GM11168 (cell line): ENCODE results near the gene SLC36A3.
"Not testable (repeated sequence)": the region's sequence is repeated elsewhere in the genome, so short reads cannot be mapped to it uniquely, and the experiment has no call there.

Experiments used
- in situ Hi-C: fragments of 300-500 bp; cut with MboI; formaldehyde crosslinking; loops from one replicate; pipeline ENCODE4 v1.12.0; 2022; ENCODE audit warnings: low sequenced_read_pairs; ENCODE audit not compliant: unreplicated experiment

SLC36A3 gene

DNA sequence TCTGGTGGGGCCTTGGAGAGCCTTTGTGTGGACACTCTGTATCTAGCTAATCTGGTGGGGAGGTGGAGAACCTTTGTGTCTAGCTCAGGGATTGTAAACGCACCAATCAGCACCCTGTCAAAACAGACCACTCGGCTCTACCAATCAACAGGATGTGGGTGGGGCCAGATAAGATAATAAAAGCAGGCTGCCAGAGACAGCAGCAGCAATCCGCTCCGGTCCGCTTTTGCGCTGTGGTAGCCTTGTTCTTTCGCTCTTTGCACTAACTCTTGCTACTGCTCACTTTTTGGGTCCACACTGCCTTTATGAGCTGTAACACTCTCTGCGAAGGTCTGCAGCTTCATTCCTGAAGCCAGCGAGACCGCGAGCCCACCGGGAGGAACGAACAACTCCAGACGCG lies 6.3 kb upstream of the SLC36A3 start:
- in situ Hi-C loops, result not testable (repeated sequence)

GRCh38 chr5:151309266-151309665 lies 5.7 kb upstream of the SLC36A3 start:
- in situ Hi-C loops, result not testable (repeated sequence)

GRCh38 chr5:151298063-151298855 lies 5.3 kb downstream of the SLC36A3 start:
- in situ Hi-C loops, result no loop called here

- in situ Hi-C loops, result no loop called here
Observed at GRCh38 chr5:151296974-151297373, 6.6 kb downstream of the SLC36A3 start.

GRCh38 chr5:151296478-151296830 lies 7.1 kb downstream of the SLC36A3 start:
- in situ Hi-C loops, result no loop called here

DNA sequence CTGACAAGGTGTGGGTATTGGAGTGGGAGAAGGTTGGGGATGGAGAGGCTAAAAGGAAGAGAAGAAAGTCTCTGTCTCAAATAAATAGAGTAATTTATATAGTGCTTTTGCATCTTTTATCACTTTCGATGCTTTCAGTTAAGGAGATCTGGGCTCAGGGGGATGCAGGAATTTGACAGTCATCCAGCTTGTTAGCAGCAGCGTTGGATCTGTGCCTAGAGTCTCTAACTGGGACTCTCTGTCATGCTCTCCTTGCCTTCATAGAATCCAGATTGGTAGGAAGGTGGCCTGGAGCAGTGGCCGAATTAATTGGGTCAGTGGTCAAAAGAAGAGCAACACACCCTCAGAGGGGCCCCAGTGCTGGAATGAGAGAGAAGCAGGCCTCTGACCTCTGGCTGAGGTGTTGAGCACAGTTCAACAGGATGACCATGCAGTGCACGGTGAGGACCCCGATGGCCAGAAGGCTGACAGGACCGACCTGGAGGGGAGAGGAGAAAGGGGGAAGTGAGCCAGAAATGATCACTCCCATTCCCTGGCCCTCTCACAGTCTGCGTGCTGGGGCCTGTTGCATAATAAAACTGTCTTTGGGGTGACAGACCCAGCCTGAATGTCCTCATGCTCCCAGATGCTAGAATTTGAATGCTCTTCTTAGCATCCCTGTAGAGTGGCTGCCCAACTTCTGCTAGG lies 7.6 kb downstream of the SLC36A3 start:
- in situ Hi-C loops, result no loop called here

DNA sequence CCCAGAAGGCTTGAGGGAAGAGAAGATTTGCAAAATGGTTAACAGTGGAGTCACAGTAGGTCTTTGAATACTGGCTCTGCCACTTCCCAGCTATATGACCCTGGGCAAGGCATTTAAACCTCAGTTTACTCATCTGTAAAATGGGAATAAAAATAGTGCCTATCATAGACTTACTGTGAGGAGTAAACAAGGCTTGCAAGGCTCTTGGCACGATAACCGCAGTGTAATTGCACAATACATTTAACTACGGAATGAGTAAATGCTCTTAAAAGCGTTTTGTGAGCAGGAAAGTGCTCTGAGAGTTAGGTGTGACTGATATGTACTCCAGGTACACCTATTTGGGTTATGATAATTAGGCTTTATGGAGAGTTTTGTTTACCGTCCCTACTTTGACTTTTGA lies 8.4 kb downstream of the SLC36A3 start:
- in situ Hi-C loops, result no loop called here

GRCh38 chr5:151293624-151294023 lies 9.9 kb downstream of the SLC36A3 start:
- in situ Hi-C loops, result no loop called here

GRCh38 chr5:151288180-151288579 lies 15.4 kb downstream of the SLC36A3 start:
- in situ Hi-C loops, result no loop called here

GRCh38 chr5:151286246-151286645 lies 17.3 kb downstream of the SLC36A3 start:
- in situ Hi-C loops, result no loop called here

DNA sequence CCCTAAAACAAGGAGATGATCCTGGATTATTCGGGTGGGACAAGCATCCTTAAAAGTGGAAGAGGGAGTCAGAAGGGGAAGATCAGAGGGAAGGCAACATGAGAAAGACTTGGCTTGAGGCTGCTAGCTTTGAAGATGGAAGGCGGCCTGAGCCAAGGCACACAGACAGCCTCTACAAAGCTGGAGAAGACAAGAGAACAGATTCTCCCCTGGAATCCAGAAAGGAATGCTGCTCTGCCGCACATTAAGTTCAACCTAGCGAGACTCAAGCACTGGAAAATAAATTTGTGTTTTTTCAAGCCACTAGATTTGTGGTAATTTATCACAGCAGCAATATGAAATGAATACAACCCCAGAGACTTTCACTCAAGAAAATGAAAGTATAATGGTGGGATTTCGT lies 17.9 kb downstream of the SLC36A3 start:
- in situ Hi-C loops, result no loop called here

- in situ Hi-C loops, result no loop called here
Observed at GRCh38 chr5:151284392-151284967, 19.1 kb downstream of the SLC36A3 start.

- in situ Hi-C loops, result no loop called here
Observed at GRCh38 chr5:151283120-151283825, 20.3 kb downstream of the SLC36A3 start.

- in situ Hi-C loops, result no loop called here
Observed at GRCh38 chr5:151281001-151281639, 22.4 kb downstream of the SLC36A3 start.

- in situ Hi-C loops, result no loop called here
Observed at GRCh38 chr5:151280443-151280842, 23.1 kb downstream of the SLC36A3 start.

DNA sequence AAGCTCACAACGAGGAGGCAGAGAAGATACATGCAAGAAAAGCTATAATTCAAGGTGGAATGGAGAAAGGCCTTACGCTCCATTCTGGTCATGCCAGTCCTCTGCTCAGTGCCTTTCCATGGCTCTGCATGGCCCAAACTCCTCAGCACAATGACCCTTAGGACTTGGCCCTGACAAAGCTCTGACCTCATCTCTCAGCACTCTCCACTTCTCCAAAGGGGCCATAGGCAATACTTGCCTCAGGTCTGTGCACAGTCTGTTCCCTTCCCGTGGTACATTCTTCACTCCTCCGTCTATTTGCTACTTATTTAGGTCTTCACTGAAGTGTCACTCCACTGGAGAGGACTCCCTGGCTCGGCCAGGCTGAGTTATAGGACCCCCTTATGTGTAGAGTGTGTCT lies 24.7 kb downstream of the SLC36A3 start:
- in situ Hi-C loops, result no loop called here

GRCh38 chr5:151275803-151276202 lies 27.8 kb downstream of the SLC36A3 start:
- in situ Hi-C loops, result no loop called here

DNA sequence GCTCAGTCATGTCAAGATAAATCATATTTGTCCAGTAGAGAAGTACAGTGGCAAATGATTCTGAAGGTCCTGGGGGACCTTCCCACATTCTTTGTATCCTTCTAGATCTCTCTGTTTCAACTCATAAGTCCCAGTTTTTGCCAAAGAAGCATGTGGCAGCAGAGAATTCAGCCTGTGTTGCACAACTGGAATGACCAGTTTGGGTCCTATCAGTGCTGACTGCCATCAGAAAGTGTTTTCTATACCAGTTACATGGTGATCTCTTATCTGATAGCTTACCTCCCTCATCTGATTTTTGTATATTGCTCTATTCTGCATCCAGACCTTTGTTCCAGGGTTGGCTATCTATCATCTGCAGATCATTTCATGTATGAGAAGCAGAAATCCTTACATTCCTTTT lies 28.9 kb downstream of the SLC36A3 start:
- in situ Hi-C loops, result no loop called here

DNA sequence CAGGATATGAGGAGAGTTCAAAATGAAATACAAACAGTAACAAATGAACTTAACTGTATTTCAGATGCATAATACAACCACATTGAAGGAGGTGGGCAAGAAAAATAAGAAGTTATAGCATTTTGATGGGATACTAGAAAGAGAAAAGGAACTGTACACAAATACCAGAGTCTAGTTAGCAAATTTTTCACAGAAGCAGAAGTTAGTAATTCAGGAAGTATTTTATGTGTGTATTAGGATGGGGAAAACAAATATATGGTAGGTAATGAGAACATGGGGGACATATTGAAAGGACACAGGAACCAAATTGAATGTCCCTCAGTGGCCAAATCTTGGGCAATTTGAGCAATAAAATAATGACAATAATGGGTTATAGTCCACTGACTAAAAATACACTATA lies 32.2 kb downstream of the SLC36A3 start:
- in situ Hi-C loops, result no loop called here

DNA sequence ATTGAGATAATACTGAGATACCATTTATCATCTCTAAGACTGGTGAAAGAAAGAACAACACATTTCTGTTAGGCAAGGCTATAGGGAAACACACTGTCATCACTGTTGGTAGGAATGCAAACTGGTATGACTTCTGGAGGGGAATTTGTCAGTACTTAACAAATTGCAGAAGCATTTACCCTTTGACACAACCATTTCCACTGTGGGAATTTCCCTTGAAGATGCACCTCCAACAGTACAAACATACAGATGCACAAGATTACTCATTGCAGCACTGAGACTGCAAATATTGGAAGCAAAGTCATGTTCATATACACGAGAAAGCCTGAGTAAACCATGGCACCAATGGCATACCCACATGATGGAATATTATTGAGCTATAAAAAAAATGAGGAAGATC lies 33.0 kb downstream of the SLC36A3 start:
- in situ Hi-C loops, result no loop called here
